K562 (cell line): ENCODE results near the gene NEMF. TPM values are rescaled to one million over a fixed set of nuclear protein-coding genes. Genes with fewer than 3 reads are reported as not detected.
A peak's percentile ranks its signal among the peaks of the same experiment; 100 is the strongest.

Experiments used
- BCOR ChIP-seq: fragments of 450-650 bp; IDR thresholded peaks from 2 replicates; pipeline ENCODE4 v1.6.1; 2016
- HOMEZ ChIP-seq: fragments of 250-450 bp; sonication (Bioruptor Pico); IDR thresholded peaks from 2 replicates; pipeline ENCODE4 v1.4.0; 2020; ENCODE audit warnings: mild to moderate bottlenecking, moderate library complexity
- KLF16 ChIP-seq: IDR thresholded peaks from 2 replicates; pipeline ENCODE4 v1.6.1; 2016; ENCODE audit warnings: antibody characterized with exemption
- MBD1 ChIP-seq: fragments of 250-450 bp; sonication (Bioruptor Pico); IDR thresholded peaks from 2 replicates; pipeline ENCODE4 v1.8.0; 2022; ENCODE audit warnings: inconsistent platforms
- MED1 ChIP-seq: sonication (generic); formaldehyde crosslinking; IDR thresholded peaks from 2 replicates; pipeline ENCODE4 v1.8.1; 2023; ENCODE audit warnings: missing genetic modification reagents, borderline replicate concordance
- NFIX ChIP-seq: fragments of 250-450 bp; sonication (Bioruptor Pico); IDR thresholded peaks from 2 replicates; pipeline ENCODE4 v1.4.0; 2020; ENCODE audit warnings: low read depth, mild to moderate bottlenecking, moderate library complexity
- NR0B1 ChIP-seq: fragments of 450-650 bp; IDR thresholded peaks from one replicate; pipeline ENCODE4 v1.6.1; 2018; ENCODE audit warnings: mild to moderate bottlenecking, moderate library complexity; ENCODE audit not compliant: partially characterized antibody
- RAD21 ChIP-seq, 2 experiments: fragments of 250-450 bp in 1 of 2; fragments of 450-650 bp in 1 of 2; sonication (Bioruptor Pico) in 1 of 2; formaldehyde crosslinking in 1 of 2; IDR thresholded peaks in 1 of 2; conservative IDR thresholded peaks in 1 of 2; 2 replicates each; pipeline versions ENCODE4 v1.4.0 to v1.8.0; 2020 to 2022; ENCODE audit warnings: mild to moderate bottlenecking in 2 of 2, moderate library complexity in 1 of 2
- RB1 ChIP-seq: fragments of 450-650 bp; IDR thresholded peaks from 2 replicates; pipeline ENCODE4 v1.6.1; 2017; ENCODE audit warnings: low read depth, mild to moderate bottlenecking
- REST ChIP-seq, 2 experiments: fragments of 450-650 bp; formaldehyde crosslinking in 1 of 2; IDR thresholded peaks; 2 replicates each; pipeline versions ENCODE4 v1.4.0 to v1.6.1; 2014 to 2020; ENCODE audit warnings: mild to moderate bottlenecking in 2 of 2, borderline replicate concordance in 1 of 2, low read depth in 1 of 2
- SMAD3 ChIP-seq: fragments of 450-650 bp; formaldehyde crosslinking; conservative IDR thresholded peaks from 2 replicates; pipeline ENCODE4 v1.4.0; 2020; ENCODE audit warnings: mild to moderate bottlenecking
- SRSF9 ChIP-seq: fragments of 200-400 bp; formaldehyde crosslinking; IDR thresholded peaks from 2 replicates; pipeline ENCODE4 v1.6.1; 2017; ENCODE audit warnings: low read depth, low read length, borderline replicate concordance
- TEAD4 ChIP-seq, 2 experiments: sonication (generic) in 1 of 2; formaldehyde crosslinking in 1 of 2; IDR thresholded peaks; 2 replicates each; pipeline versions ENCODE4 v1.6.1 to v1.8.0; 2012 to 2022; ENCODE audit warnings: borderline replicate concordance in 1 of 2, inconsistent platforms in 1 of 2, low read length in 1 of 2, mild to moderate bottlenecking in 1 of 2, missing genetic modification reagents in 1 of 2
- polyA plus RNA-seq, 8 experiments: library from polyadenylated mRNA; depleted of rRNA in 4 of 8; stranded (reverse) in 5 of 8; unstranded in 3 of 8; fragments of >200 nt; fragmentation: Nextera tagmentation in 2 of 8; fragmentation: Illumina TruSeq in 1 of 8; extraction: Ambion mirVana in 2 of 8; extraction: Trizol in 1 of 8; gene quantifications; 2 replicates each; pipeline versions ENCODE4 v1.2.1 to v1.2.3, GENCODE V29; 2011 to 2014; ENCODE audit warnings: inconsistent platforms in 1 of 8, missing spikeins in 1 of 8
- total RNA-seq, 7 experiments: library from RNA; depleted of rRNA in 6 of 7; stranded (reverse); fragments of >200 nt in 6 of 7; fragmentation: Illumina TruSeq in 2 of 7; extraction: Trizol in 2 of 7; gene quantifications; 2 replicates each; pipeline versions ENCODE4 v1.2.1 to v1.2.3, GENCODE V29; 2011 to 2021; ENCODE audit warnings: low replicate concordance in 1 of 7

NEMF gene
- total and polyA plus RNA-seq, 9 of the 15 experiments (the other 6 are each of a cell fraction or from before 2014, with no cell fraction given) = 38.8 to 94.4 (median 61.0) TPM

GRCh38 chr14:49853572-49854375 lies 1.2 kb upstream of the NEMF start (continued):
- TF ChIP-seq REST (IDR thresholded peaks at IDR 0.05; ENCODE audit: borderline replicate concordance) (peak; percentile 8; the same call in 1 of the 2 replicates), REST (CRISPR knock-in tag; IDR thresholded peaks at IDR 0.05; ENCODE audit: low read depth) (no peak), NFIX (CRISPR knock-in tag) (no peak), HOMEZ (CRISPR knock-in tag) (no peak), SRSF9 (no peak), RAD21 (CRISPR knock-in tag; conservative IDR thresholded peaks at IDR 0.05 in 1 of 2, IDR thresholded peaks at IDR 0.05 in 1 of 2) (peak in 1 of 2 experiments; percentile 50; a peak in 2 of 4 replicates), SMAD3 (CRISPR knock-in tag) (no peak), TEAD4 (IDR thresholded peaks at IDR 0.05; ENCODE audit: low read length) (peak; percentile 90), TEAD4 (CRISPR knock-in tag; IDR thresholded peaks at IDR 0.05; ENCODE audit: borderline replicate concordance) (peak; percentile 72; the same call in 1 of the 2 replicates), RB1 (no peak), MBD1 (CRISPR knock-in tag) (peak; percentile 85), BCOR (no peak), NR0B1 (no peak), MED1 (no peak), KLF16 (no peak)
